Measurements from ENCODE around the gene AKAP6. TPM values are rescaled to one million over a fixed set of nuclear protein-coding genes. Genes with fewer than 3 reads are reported as not detected.

AKAP6 gene
- total and polyA plus RNA-seq, 4 donors = 0.42 to 3.2 (median 1.7) TPM

DNA sequence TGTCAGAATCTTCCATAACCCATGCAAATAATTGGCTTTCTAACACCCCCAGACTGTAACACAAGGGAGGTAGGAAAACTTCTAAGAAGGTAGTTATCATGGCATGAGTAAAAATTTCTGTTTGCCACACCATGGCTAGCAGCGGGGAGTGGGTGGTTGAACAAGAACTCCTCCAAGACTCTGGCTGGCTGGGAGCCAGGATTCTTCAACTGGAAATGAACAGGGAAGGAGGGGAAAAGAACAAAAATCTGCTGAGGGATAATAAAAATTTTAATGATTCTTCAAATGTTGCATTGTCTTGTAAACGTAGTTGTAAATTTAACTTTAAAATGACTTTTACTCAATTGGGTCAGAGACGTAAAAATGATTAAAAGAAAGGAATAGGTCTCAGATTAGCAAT lies 78.9 kb downstream of the AKAP6 start:
- Histone ChIP-seq H3K9ac (ENCODE audit: low read depth in 1 of 2, low read length in 2 of 2) (no peak overlapping the region), H3K36me3 (ENCODE audit: control insufficient read depth in 4 of 4, insufficient read depth in 3 of 4, low read depth in 1 of 4, low read length in 3 of 4) (no peaks in the 10 kb centered on the region), H3K9me3 (ENCODE audit: control insufficient read depth in 4 of 4, low read length in 3 of 4) (no peaks in the 10 kb centered on the region), H3K27me3 (ENCODE audit: control insufficient read depth in 4 of 4, insufficient read depth in 4 of 4, low read length in 3 of 4) (no peaks in the 10 kb centered on the region), H3K4me1 (ENCODE audit: control insufficient read depth in 4 of 4, insufficient read depth in 4 of 4, low read length in 3 of 4) (no peaks in the 10 kb centered on the region), H3K4me3 (ENCODE audit: low read depth in 1 of 3, low read length in 3 of 3) (no peak overlapping the region), H3K27ac (ENCODE audit: low read depth in 1 of 2, low read length in 2 of 2) (no peak overlapping the region)
- no peak for DNase-seq (ENCODE audit: low spot score)
- TF ChIP-seq RAD21 (IDR thresholded peaks at IDR 0.05) (no peak), HNF4A (conservative IDR thresholded peaks at IDR 0.05) (no peak), RXRA (IDR thresholded peaks at IDR 0.05) (no peak), FOXA2 (IDR thresholded peaks at IDR 0.05) (no peak), SP1 (IDR thresholded peaks at IDR 0.05) (no peak), FOXA1 (IDR thresholded peaks at IDR 0.05) (no peak), YY1 (IDR thresholded peaks at IDR 0.05) (no peak)
- TF ChIP-seq, protein P1, sequence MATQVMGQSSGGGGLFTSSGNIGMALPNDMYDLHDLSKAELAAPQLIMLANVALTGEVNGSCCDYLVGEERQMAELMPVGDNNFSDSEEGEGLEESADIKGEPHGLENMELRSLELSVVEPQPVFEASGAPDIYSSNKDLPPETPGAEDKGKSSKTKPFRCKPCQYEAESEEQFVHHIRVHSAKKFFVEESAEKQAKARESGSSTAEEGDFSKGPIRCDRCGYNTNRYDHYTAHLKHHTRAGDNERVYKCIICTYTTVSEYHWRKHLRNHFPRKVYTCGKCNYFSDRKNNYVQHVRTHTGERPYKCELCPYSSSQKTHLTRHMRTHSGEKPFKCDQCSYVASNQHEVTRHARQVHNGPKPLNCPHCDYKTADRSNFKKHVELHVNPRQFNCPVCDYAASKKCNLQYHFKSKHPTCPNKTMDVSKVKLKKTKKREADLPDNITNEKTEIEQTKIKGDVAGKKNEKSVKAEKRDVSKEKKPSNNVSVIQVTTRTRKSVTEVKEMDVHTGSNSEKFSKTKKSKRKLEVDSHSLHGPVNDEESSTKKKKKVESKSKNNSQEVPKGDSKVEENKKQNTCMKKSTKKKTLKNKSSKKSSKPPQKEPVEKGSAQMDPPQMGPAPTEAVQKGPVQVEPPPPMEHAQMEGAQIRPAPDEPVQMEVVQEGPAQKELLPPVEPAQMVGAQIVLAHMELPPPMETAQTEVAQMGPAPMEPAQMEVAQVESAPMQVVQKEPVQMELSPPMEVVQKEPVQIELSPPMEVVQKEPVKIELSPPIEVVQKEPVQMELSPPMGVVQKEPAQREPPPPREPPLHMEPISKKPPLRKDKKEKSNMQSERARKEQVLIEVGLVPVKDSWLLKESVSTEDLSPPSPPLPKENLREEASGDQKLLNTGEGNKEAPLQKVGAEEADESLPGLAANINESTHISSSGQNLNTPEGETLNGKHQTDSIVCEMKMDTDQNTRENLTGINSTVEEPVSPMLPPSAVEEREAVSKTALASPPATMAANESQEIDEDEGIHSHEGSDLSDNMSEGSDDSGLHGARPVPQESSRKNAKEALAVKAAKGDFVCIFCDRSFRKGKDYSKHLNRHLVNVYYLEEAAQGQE (IDR thresholded peaks at IDR 0.05) = no peak
- TF ChIP-seq, protein P2, sequence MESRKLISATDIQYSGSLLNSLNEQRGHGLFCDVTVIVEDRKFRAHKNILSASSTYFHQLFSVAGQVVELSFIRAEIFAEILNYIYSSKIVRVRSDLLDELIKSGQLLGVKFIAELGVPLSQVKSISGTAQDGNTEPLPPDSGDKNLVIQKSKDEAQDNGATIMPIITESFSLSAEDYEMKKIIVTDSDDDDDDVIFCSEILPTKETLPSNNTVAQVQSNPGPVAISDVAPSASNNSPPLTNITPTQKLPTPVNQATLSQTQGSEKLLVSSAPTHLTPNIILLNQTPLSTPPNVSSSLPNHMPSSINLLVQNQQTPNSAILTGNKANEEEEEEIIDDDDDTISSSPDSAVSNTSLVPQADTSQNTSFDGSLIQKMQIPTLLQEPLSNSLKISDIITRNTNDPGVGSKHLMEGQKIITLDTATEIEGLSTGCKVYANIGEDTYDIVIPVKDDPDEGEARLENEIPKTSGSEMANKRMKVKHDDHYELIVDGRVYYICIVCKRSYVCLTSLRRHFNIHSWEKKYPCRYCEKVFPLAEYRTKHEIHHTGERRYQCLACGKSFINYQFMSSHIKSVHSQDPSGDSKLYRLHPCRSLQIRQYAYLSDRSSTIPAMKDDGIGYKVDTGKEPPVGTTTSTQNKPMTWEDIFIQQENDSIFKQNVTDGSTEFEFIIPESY (IDR thresholded peaks at IDR 0.05) = no peak
- WGBS = 81% methylated on average over 3 of the region's 3 CpGs

DNA sequence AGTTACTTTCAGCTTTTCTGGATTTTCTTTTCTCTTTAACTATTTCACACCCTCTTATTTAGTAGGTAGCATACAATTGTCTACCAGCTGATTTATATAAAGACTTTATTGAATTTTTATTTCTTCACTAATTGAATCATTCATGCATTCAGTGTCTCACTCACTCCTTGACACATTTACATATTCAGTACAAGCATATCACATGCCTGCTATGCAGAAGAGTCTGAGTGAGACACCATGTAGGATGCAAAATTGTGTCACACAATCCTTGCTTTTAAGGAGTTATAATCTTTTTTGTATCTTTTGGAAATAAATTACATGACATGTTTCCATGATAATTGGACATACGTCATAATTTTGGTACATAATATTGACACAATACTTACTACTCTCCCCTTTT lies 83.0 kb downstream of the AKAP6 start:
- no peaks in the 10 kb centered on the region for H3K4me1 ChIP-seq (ENCODE audit: control insufficient read depth in 4 of 4, insufficient read depth in 4 of 4, low read length in 3 of 4)
- 97% methylated on average over 1 of the region's 1 CpG for WGBS
- H3K9me3 ChIP-seq (ENCODE audit: control insufficient read depth in 4 of 4, low read length in 3 of 4) = no peaks in the 10 kb centered on the region
- TF ChIP-seq GABPA (IDR thresholded peaks at IDR 0.05 in 1 of 2, conservative IDR thresholded peaks at IDR 0.05 in 1 of 2) = no peak
- TF ChIP-seq, protein P2 (IDR thresholded peaks at IDR 0.05) = no peak
- TF ChIP-seq NR2F2 (IDR thresholded peaks at IDR 0.05) = no peak
- TF ChIP-seq HNF4G (IDR thresholded peaks at IDR 0.05) = no peak
- no peak for TF ChIP-seq RAD21 (IDR thresholded peaks at IDR 0.05)
- TF ChIP-seq TAF1 (conservative IDR thresholded peaks at IDR 0.05) = no peak
- TF ChIP-seq EGR1 (IDR thresholded peaks at IDR 0.05; ENCODE audit: low read depth in 2 of 2) = no peak
- TF ChIP-seq, protein P3, sequence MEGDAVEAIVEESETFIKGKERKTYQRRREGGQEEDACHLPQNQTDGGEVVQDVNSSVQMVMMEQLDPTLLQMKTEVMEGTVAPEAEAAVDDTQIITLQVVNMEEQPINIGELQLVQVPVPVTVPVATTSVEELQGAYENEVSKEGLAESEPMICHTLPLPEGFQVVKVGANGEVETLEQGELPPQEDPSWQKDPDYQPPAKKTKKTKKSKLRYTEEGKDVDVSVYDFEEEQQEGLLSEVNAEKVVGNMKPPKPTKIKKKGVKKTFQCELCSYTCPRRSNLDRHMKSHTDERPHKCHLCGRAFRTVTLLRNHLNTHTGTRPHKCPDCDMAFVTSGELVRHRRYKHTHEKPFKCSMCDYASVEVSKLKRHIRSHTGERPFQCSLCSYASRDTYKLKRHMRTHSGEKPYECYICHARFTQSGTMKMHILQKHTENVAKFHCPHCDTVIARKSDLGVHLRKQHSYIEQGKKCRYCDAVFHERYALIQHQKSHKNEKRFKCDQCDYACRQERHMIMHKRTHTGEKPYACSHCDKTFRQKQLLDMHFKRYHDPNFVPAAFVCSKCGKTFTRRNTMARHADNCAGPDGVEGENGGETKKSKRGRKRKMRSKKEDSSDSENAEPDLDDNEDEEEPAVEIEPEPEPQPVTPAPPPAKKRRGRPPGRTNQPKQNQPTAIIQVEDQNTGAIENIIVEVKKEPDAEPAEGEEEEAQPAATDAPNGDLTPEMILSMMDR (IDR thresholded peaks at IDR 0.05; ENCODE audit: low read depth, low read length, missing input control) = no peak
- no peak for TF ChIP-seq SP1 (IDR thresholded peaks at IDR 0.05)
- no peak overlapping the region for H3K9ac ChIP-seq (ENCODE audit: low read depth in 1 of 2, low read length in 2 of 2)
- H3K36me3 ChIP-seq (ENCODE audit: control insufficient read depth in 4 of 4, insufficient read depth in 3 of 4, low read depth in 1 of 4, low read length in 3 of 4) = no peaks in the 10 kb centered on the region
- H3K27ac ChIP-seq (ENCODE audit: low read depth in 1 of 2, low read length in 2 of 2) = no peak overlapping the region
- DNase-seq (ENCODE audit: low spot score) = no peak
- H3K27me3 ChIP-seq (ENCODE audit: control insufficient read depth in 4 of 4, insufficient read depth in 4 of 4, low read length in 3 of 4) = no peaks in the 10 kb centered on the region
- H3K4me3 ChIP-seq (ENCODE audit: low read depth in 1 of 3, low read length in 3 of 3) = no peak overlapping the region
